ENCODE data around the gene TOP1. TPM values are rescaled to one million over a fixed set of nuclear protein-coding genes. Genes with fewer than 3 reads are reported as not detected.

TOP1 gene
- total and polyA plus RNA-seq, 2 of the 4 experiments (the other 2 are of a cell fraction), result 14.0 to 21.5 TPM

GRCh38 chr20:41173161-41173721 lies 144.6 kb downstream of the TOP1 start:
- TF ChIP-seq BHLHE40 (IDR thresholded peaks at IDR 0.05; ENCODE audit: low read depth, low read length), result no peak
- peak; percentile 37; the same call in 1 of the 2 replicates for TF ChIP-seq MAZ (IDR thresholded peaks at IDR 0.05; ENCODE audit: borderline replicate concordance, low read depth, low read length)
- peak; percentile 98 for TF ChIP-seq CTCF (conservative IDR thresholded peaks at IDR 0.05; ENCODE audit: low read depth, low read length)
- peak; percentile 97 for TF ChIP-seq SMC3 (IDR thresholded peaks at IDR 0.05; ENCODE audit: low read depth, low read length)
- TF ChIP-seq MAFK (IDR thresholded peaks at IDR 0.05; ENCODE audit: low read depth, low read length), result peak; percentile 21; the same call in 1 of the 2 replicates
- TF ChIP-seq CEBPB (IDR thresholded peaks at IDR 0.05; ENCODE audit: low read depth, low read length), result no peak
- peak; percentile 97 for TF ChIP-seq RAD21 (IDR thresholded peaks at IDR 0.05; ENCODE audit: low read length)
- TF ChIP-seq POLR2A (IDR thresholded peaks at IDR 0.05; ENCODE audit: low read depth, low read length), result peak; percentile 47; the same call in 1 of the 2 replicates
- Histone ChIP-seq H3K14ac (replicated peaks; ENCODE audit: low read depth, low read length) (no peak overlapping the region), H2BK15ac (ENCODE audit: low read depth, low read length) (peak overlapping the region; percentile 33; the same call in 1 of the 3 replicates), H3K79me1 (ENCODE audit: low read depth in 1 of 2, low read length in 2 of 2) (peaks cover 19 to 85% of the 10 kb centered on the region in 2 experiments; a peak in 3 of 4 replicates), H3K4ac (ENCODE audit: low read depth, low read length) (peak overlapping the region; percentile 55), H4K91ac (ENCODE audit: insufficient read depth, low read depth, low read length) (peak overlapping the region; percentile 53; the same call in 1 of the 2 replicates), H2AK9ac (replicated peaks; ENCODE audit: low read depth, low read length, poor library complexity) (peak overlapping the region; percentile 21), H3K56ac (ENCODE audit: extremely low read depth, insufficient read depth, low read length) (no peak overlapping the region), H3K27me3 (ENCODE audit: control insufficient read depth, insufficient read depth, low read length) (no peaks in the 10 kb centered on the region), H2AFZ (replicated peaks; ENCODE audit: low read length, poor library complexity) (peak overlapping the region; percentile 77), H3K4me2 (ENCODE audit: low read depth, low read length) (no peak overlapping the region), H3K27ac (ENCODE audit: insufficient read depth, low read length) (no peak overlapping the region; the same call in 1 of the 2 replicates), H3K4me1 (ENCODE audit: control insufficient read depth, insufficient read depth, low read length) (peaks cover 34% of the 10 kb centered on the region), H3K9me3 (ENCODE audit: control insufficient read depth, insufficient read depth, low read length) (no peaks in the 10 kb centered on the region), H2AK5ac (ENCODE audit: low read depth, low read length) (peak overlapping the region; percentile 92), H3K9me1 (ENCODE audit: insufficient read depth, low read length) (peaks cover 25% of the 10 kb centered on the region), H2BK20ac (ENCODE audit: low read depth, low read length) (no peak overlapping the region), H4K5ac (ENCODE audit: low read depth, low read length) (peak overlapping the region; percentile 5; the same call in 1 of the 2 replicates), H3K18ac (ENCODE audit: low read depth, low read length) (no peak overlapping the region), H2BK120ac (ENCODE audit: low read depth, low read length) (0 out of 2 replicates have a peak overlapping the region, but pooled peaks have one; percentile 45), H2BK5ac (ENCODE audit: low read depth, low read length, poor library complexity, severe bottlenecking) (no peak overlapping the region), H3K9ac (ENCODE audit: low read depth, low read length) (no peak overlapping the region), H4K8ac (ENCODE audit: low read depth in 2 of 2, low read length in 2 of 2) (peak overlapping the region in 1 of 2 experiments; percentile 46; a peak in 2 of 4 replicates), H4K20me1 (ENCODE audit: insufficient read depth, low read length) (peaks cover 28% of the 10 kb centered on the region), H3K23ac (ENCODE audit: low read depth, low read length) (no peak overlapping the region), H3K4me3 (ENCODE audit: insufficient read depth, low read depth, low read length) (no peak overlapping the region), H3K36me3 (ENCODE audit: control insufficient read depth, insufficient read depth, low read length) (peaks cover 73% of the 10 kb centered on the region)
- BruUV-seq (replicated peaks), result no TSS peak
- DNase-seq (peak; percentile 80), ATAC-seq (ENCODE audit: low read depth) (peak; percentile 70)
- 20% methylated on average over 3 of the region's 9 CpGs; no CpG with 5 or more reads in 1 of the 2 experiments for WGBS, 2 experiments (ENCODE audit: extremely low coverage in 2 of 2, insufficient read length in 1 of 2)
- dilution Hi-C loops (cut with HindIII; ENCODE audit: low sequenced_read_pairs, unreplicated experiment) (no loop called here), in situ Hi-C loops (cut with MboI; ENCODE audit: low sequenced_read_pairs) (loop anchor here (25.0 kb wide), 1 partner anchor 439 kb away; the partner anchor contains the start of gene CHD6), intact Hi-C loops (cut with micrococcal nuclease) (loop anchor here (1.0 to 10.0 kb wide), 6 partner anchors 59 to 522 kb away; partner anchors contain the start of gene LPIN3)
- CTCF ChIA-PET, result interaction anchor here (0.5 to 1.9 kb wide), 17 partner anchors 16 to 398 kb away, joined by 3 to 12 read pairs (median 5); partner anchors contain the start of gene LPIN3
- POLR2A ChIA-PET (ENCODE audit: unreplicated experiment), result no interaction called here
